Activated naive CD8-positive, alpha-beta T cell (primary cell): ENCODE results near the gene CAPG.
A peak's percentile ranks its signal among the peaks of the same experiment; 100 is the strongest.
"Not testable (repeated sequence)": the region's sequence is repeated elsewhere in the genome, so short reads cannot be mapped to it uniquely, and the experiment has no call there.

Experiments used
- H3K27ac Mint-ChIP-seq: one replicate; pipeline ENCODE4 v1.8.0; 2021; ENCODE audit warnings: mixed read lengths
- H3K27me3 Mint-ChIP-seq: one replicate; pipeline ENCODE4 v1.8.0; 2021; ENCODE audit warnings: mixed read lengths
- H3K36me3 Mint-ChIP-seq: one replicate; pipeline ENCODE4 v1.8.0; 2021; ENCODE audit warnings: mixed read lengths
- H3K4me1 Mint-ChIP-seq: one replicate; pipeline ENCODE4 v1.8.0; 2021; ENCODE audit warnings: low read depth, mixed read lengths
- H3K4me3 Mint-ChIP-seq: one replicate; pipeline ENCODE4 v1.8.0; 2021; ENCODE audit warnings: mild to moderate bottlenecking, mixed read lengths
- H3K9me3 Mint-ChIP-seq: one replicate; pipeline ENCODE4 v1.8.0; 2021; ENCODE audit warnings: low read depth, mixed read lengths

The CAPG gene

DNA sequence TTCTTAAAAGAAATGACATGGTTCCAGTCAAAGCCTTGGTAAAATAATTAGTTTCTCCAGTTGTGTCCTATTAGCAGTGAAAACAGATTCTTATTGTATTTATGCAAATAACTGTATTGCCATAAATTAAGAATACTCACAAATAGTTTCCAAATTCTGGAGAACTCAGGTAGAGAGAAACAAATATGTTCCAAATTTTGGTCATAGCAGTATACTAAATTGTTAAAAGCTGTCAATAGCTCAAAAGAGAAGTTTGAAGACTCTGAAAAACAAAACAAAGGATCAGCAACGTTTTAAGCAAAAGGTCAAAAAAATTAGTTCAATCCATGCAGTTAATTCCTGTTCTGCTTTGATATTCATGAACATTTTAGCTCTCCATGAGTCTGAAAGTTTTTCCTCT, 30.1 kb downstream of the CAPG start:
- H3K27me3 Mint-ChIP-seq: no peaks in the 10 kb centered on the region
- H3K27ac Mint-ChIP-seq: no peak overlapping the region
- no peaks in the 10 kb centered on the region for H3K9me3 Mint-ChIP-seq
- no peaks in the 10 kb centered on the region for H3K4me1 Mint-ChIP-seq
- H3K4me3 Mint-ChIP-seq: no peak overlapping the region
- peaks cover 24% of the 10 kb centered on the region for H3K36me3 Mint-ChIP-seq

DNA sequence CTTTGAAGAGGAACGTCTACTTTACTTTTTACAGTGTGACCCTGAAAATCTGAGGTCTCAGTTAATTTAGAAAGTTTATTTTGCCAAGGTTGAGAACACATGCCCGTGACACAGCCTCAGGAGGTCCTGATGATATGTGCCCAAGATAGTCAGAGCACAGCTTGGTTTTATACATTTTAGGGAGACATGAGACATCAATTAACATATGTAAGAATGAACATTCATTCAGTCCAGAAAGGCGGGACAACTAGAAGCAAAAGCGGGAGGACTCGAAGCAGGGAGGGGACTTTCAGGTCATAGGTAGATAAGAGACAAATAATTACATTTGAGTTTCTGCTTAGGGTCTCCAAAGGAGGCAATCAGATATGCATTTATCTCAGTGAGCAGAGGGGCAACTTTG, 31.9 kb downstream of the CAPG start:
- Mint-ChIP-seq H3K36me3 (peaks cover 25% of the 10 kb centered on the region), H3K27me3 (no peaks in the 10 kb centered on the region), H3K4me1 (no peaks in the 10 kb centered on the region), H3K27ac (no peak overlapping the region), H3K9me3 (no peaks in the 10 kb centered on the region), H3K4me3 (no peak overlapping the region)

DNA sequence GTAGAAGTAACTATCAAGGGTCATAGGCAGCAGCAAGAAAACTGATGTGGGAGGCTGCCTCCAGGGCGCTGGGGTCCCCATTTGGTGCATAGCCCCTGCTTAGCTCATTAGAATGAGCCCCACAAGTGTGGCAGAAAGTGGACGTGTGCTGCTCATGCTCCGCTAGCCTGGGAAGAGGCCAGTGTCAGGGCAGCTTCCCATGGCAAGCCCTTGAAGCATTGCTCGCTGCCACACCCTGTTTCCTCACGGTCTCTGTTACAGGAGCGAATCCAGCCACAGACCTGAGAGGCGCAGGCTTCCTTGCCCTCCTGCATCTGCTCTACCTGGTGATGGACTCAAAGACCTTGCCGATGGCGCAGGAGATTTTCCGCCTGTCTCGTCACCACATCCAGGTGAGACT, 33.1 kb downstream of the CAPG start:
- H3K4me1 Mint-ChIP-seq: no peaks in the 10 kb centered on the region
- H3K36me3 Mint-ChIP-seq: peaks cover 26% of the 10 kb centered on the region
- no peaks in the 10 kb centered on the region for H3K9me3 Mint-ChIP-seq
- no peak overlapping the region for H3K4me3 Mint-ChIP-seq
- no peak overlapping the region for H3K27ac Mint-ChIP-seq
- no peaks in the 10 kb centered on the region for H3K27me3 Mint-ChIP-seq

DNA sequence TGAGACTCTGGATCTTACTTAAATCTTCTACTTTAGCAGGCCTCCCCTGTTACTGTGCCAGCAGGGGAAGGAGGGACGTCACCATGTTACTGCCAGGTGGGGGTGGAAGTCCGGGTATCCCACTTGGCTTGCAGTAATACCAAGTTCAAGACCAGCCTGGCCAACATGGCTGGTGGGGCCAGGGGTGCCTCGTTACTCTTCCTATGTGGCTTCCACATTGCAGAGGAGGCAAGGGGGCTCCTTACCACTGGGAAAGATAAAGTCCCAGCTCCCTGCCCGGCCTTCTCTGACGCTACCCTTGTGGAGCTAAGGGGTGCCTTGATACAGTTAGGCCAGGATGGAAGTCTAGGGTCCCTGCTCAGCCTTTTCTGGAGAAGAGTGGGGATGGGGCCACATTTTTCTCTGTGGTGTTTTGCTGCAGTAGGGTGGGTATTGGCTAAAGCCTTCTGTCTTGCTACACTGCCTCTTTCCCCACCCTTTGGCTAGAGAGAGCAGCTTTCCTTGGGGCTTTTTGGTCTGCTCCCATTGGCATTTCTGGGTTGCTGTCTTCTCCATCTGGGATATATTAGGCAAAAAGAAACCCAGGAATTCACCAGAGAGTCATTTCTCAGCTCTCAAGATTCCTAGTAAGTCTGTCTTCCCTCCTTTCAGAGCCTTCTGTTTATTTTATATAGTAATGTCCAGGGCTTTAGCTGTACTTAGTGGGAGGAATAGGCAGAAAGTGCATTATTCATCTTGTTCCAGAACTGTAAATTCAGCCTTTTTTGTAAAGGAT, 33.7 kb downstream of the CAPG start:
- Mint-ChIP-seq H3K27ac (no peak overlapping the region), H3K36me3 (peaks cover 28% of the 10 kb centered on the region), H3K4me3 (no peak overlapping the region), H3K9me3 (no peaks in the 10 kb centered on the region), H3K27me3 (no peaks in the 10 kb centered on the region), H3K4me1 (no peaks in the 10 kb centered on the region)

DNA sequence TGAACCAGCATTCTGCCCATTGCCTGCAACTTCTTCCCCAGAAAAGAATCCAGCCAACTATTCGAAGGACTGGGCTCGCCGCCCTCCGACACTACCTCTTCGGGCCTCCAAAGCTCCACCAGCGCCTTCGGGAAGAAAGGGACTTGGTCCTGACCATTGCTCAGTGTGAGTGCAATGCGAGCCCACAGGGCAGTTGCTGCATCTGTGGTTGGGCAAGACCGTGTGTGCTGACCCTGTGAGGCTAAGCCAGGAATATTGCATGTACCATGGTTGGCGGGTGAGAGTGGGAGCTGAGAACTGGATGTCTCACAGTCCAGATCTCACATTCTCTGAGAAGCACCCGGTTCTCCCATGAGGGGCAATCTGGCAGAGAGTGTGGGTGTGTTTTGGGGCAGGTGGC, 39.1 kb downstream of the CAPG start:
- H3K9me3 Mint-ChIP-seq: no peaks in the 10 kb centered on the region
- no peaks in the 10 kb centered on the region for H3K27me3 Mint-ChIP-seq
- peaks cover 16% of the 10 kb centered on the region for H3K36me3 Mint-ChIP-seq
- no peak overlapping the region for H3K4me3 Mint-ChIP-seq
- no peaks in the 10 kb centered on the region for H3K4me1 Mint-ChIP-seq
- no peak overlapping the region for H3K27ac Mint-ChIP-seq

DNA sequence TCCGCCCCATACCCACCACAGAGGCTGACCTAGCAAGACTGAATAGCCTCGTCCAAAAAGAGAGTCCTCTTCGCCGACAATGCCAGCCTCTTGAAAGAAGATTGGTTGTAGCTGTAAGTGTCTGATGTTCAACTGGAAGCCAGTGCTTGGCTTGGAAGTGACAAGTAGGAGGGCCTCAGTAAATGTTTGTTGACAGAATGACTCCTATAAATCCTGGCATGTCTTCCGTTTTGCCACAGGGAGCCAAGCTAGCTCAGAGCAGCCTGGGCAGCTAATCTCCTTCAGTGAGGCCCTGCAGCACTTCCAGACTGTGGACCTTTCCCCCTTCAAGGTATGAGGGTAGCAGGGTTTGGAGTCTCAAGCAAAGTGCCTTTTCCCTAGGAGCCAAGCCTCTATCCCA, 40.7 kb downstream of the CAPG start:
- H3K27me3 Mint-ChIP-seq: no peaks in the 10 kb centered on the region

DNA sequence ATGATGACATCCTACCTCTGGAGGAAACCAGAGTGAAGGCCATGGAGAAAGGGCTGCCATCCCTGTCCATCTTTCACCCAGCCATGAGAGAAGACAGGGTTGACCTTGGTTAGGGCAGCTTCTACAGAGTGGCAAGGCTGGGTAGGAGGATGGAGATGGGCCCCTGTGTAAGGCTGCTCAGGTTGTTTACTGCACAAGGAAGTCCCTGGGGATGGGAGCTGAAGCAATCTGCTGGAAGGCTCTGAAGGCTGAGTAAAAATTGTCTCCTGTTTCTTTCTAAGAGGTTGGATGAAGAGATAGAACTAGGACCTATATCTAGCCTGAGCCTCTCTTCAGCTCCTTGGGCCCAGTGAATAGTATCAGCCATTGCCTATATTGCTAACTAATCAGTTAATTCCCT, 41.2 kb downstream of the CAPG start:
- Mint-ChIP-seq H3K9me3 (no peaks in the 10 kb centered on the region), H3K27ac (no peak overlapping the region), H3K36me3 (peaks cover 12% of the 10 kb centered on the region), H3K27me3 (no peaks in the 10 kb centered on the region), H3K4me1 (no peaks in the 10 kb centered on the region), H3K4me3 (no peak overlapping the region)

More for the DNA sequence above, 40.7 kb downstream of the CAPG start:
- H3K4me3 Mint-ChIP-seq: no peak overlapping the region
- H3K9me3 Mint-ChIP-seq: no peaks in the 10 kb centered on the region
- peaks cover 12% of the 10 kb centered on the region for H3K36me3 Mint-ChIP-seq
- no peaks in the 10 kb centered on the region for H3K4me1 Mint-ChIP-seq
- H3K27ac Mint-ChIP-seq: no peak overlapping the region

DNA sequence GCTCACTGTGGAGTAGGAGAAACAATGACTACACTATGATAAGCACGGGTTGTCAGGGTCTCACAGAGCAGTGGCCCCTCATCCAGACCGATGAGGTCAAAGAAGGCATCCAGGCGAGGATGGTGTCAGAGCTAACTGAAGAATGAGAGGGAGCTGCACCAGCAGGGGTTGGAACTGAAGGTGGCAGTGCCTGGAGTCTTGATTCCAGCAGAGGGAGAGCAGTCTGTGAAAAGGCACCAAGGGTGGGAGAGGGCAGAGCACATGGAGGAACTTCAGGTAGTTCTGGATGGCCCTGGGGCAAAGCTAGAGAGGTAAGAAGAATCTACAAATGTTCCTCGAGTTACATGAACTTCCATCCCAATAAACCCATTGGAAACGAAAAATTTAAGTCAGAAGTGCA, 43.0 kb downstream of the CAPG start:
- no peaks in the 10 kb centered on the region for H3K4me1 Mint-ChIP-seq
- H3K36me3 Mint-ChIP-seq: peaks cover 15% of the 10 kb centered on the region
- H3K9me3 Mint-ChIP-seq: no peaks in the 10 kb centered on the region
- H3K27me3 Mint-ChIP-seq: no peaks in the 10 kb centered on the region
- no peak overlapping the region for H3K4me3 Mint-ChIP-seq
- H3K27ac Mint-ChIP-seq: no peak overlapping the region

DNA sequence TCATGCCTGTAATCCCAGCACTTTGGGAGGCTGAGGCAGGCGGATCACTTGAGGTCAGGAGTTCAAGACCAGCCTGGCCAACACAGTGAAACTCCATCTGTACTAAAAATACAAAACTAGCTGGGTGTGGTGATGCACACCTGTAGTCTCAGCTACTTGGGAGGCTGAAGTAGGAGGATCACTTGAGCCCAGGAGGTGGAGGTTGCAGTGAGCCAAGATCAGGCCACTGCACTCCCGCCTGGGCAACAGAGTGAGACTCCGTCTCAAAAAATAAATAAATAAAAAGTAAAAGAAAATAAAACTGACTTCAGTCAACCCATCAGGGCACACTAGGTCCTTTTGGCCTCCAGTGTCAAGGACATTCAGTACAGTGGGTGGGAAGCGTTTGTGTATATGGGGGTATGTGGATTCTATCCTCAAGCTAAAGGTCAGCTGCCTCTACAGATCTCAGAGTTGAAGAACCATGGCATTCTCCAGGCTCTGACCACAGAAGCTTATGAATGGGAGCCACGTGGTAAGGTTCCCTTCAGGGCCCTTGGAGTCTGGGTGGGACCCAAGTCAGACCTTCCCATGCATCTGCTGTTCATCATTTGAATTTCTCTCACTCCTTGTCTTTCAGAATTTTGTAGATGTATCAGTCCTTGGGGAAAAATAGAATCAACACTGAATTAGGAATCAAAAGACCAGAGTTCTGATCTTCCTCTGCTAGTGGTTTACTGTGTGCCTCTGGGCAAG, 47.3 kb downstream of the CAPG start:
- not testable (repeated sequence) for H3K27ac Mint-ChIP-seq, H3K27me3 Mint-ChIP-seq

DNA sequence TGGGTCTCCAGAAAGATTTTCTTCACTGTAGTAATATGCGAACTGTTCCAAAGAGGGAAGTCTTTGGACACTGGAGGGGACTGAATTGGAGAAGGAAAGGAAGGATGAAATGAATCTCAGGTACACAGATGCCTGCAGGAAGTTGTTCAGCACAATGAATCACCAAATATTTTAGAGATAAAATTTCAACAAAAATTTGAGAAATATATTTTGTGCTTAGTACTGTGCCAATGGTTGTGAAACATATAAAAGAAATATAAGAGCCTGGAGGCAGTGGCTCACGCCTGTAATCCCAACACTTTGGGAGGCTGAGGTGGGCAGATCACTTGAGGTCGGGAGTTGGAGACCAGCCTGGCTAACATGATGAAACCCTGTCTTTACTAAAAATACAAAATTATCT, 52.4 kb downstream of the CAPG start:
- Mint-ChIP-seq H3K4me1 (peaks cover 46% of the 10 kb centered on the region), H3K27me3 (no peaks in the 10 kb centered on the region), H3K36me3 (peaks cover 16% of the 10 kb centered on the region), H3K9me3 (no peaks in the 10 kb centered on the region), H3K27ac (no peak overlapping the region), H3K4me3 (peak overlapping the region; percentile 36)

More for the DNA sequence above, 47.3 kb downstream of the CAPG start:
- H3K9me3 Mint-ChIP-seq, H3K4me3 Mint-ChIP-seq: not testable (repeated sequence)
- peaks cover 11% of the 10 kb centered on the region for H3K4me1 Mint-ChIP-seq
- peaks cover 19% of the 10 kb centered on the region for H3K36me3 Mint-ChIP-seq

DNA sequence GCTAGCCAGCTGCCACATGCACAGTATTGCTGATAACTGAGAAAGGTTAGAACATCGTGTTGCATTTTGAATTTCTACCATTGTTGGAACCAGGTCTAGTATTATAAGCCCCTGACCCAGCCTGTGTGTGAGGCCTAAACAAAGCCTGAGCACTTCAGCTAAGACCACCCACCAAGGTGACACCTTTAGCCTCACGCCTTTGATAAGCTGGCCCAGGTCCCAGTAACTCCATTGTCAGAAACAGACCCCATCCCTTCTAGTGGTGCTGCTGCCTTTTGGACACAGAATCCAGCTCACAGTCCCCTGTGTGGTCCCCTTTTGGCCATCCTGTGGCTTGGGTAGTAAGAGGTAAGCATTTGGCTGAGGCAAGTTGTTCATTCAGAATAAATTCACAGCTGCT, 54.0 kb downstream of the CAPG start:
- Mint-ChIP-seq H3K4me3 (no peak overlapping the region), H3K27me3 (no peaks in the 10 kb centered on the region), H3K4me1 (peaks cover 50% of the 10 kb centered on the region), H3K36me3 (peaks cover 13% of the 10 kb centered on the region), H3K9me3 (no peaks in the 10 kb centered on the region), H3K27ac (no peak overlapping the region)

DNA sequence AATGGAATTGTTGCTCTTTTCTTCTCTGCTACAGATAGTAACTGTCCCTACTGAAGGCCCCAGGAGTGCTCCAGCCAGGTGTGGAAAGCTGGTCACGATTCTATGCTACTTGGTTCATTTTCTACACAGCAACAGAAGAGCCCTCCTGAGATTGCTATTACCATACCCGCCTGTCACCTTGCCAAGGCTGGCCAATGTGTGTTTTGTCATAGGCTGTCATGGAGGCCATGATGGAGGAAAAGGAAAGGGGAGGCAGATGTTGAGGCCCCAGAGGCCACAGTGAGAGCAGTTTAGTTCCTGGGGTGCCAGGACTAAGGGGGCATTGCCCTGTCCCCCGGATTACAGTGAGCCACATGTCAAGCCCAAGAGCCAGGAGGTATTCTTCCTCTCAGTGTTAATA, 54.6 kb downstream of the CAPG start:
- H3K4me1 Mint-ChIP-seq: peaks cover 50% of the 10 kb centered on the region
- H3K4me3 Mint-ChIP-seq: peak overlapping the region; percentile 100
- no peaks in the 10 kb centered on the region for H3K27me3 Mint-ChIP-seq
- H3K36me3 Mint-ChIP-seq: peaks cover 13% of the 10 kb centered on the region
- H3K27ac Mint-ChIP-seq: no peak overlapping the region
- H3K9me3 Mint-ChIP-seq: no peaks in the 10 kb centered on the region

DNA sequence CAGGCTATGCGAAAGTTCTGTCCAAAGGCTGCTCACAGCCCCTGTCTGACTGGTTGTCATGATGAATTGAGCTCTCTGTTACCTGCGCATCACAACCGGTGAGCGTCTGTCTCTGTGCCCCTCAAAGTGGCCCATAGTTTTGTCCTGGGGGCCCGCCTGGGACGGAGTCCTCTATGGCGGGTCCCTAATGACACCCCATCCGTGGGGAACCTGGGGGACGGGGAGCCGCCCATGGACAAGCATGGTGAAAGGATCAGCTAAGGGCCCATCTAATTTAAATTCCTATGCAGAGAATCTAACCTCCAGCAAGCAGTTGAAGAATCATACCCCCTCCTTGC, 55.1 kb downstream of the CAPG start:
- H3K36me3 Mint-ChIP-seq: peaks cover 13% of the 10 kb centered on the region
- no peaks in the 10 kb centered on the region for H3K9me3 Mint-ChIP-seq
- peak overlapping the region; percentile 100 for H3K4me3 Mint-ChIP-seq
- no peaks in the 10 kb centered on the region for H3K27me3 Mint-ChIP-seq
- H3K4me1 Mint-ChIP-seq: peaks cover 50% of the 10 kb centered on the region
- H3K27ac Mint-ChIP-seq: peak overlapping the region; percentile 99

DNA sequence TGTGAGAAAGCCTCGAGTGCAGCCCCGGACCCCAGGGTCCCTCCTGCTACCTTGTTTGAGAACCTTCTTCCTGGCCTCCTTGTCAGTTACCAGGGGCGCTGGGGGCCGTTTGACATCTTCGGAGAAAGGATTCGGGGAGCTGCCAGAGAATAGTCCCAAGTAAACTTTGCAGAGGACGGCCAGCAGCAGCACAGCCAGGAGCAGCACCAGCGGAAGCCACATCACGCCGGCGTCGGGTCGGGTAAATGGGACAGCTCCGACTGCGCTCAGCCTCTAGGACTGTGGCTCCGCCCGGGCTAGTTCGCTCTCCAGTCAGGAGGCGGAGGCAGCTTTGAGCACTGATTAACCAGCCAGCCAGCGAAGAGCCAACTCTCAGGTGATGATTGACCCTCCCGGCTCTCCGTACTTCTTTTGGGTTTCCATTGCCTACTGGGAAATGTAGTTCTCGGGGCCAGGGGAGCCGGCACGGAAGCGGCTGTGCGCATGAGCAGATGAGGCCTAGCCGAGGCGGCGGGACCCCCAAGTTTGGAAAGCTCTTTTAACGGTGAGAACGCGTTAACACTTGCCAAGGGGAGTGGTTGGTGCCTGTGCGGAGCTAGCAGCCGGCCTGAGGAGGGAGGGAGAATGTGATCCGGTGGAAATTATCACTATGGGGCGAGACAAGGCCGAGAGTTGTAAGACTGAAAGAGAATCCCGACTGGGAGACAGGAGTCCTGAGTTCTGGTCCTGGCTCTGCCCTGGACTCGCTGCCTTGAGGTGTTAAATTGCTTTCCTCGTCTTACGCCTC, 55.7 kb downstream of the CAPG start, which contains the start of the genes ELMOD3 and RETSAT:
Gene ELMOD3, plus strand, starts transcription at position 484 of the 787 bp plus-strand sequence. CDS start 2,430 bp downstream, outside the sequence.
Gene RETSAT, minus strand, starts transcription at position 243 of the 787 bp plus-strand sequence. Its CDS starts 21 bp downstream, at position 222.
- H3K36me3 Mint-ChIP-seq: peaks cover 15% of the 10 kb centered on the region

DNA sequence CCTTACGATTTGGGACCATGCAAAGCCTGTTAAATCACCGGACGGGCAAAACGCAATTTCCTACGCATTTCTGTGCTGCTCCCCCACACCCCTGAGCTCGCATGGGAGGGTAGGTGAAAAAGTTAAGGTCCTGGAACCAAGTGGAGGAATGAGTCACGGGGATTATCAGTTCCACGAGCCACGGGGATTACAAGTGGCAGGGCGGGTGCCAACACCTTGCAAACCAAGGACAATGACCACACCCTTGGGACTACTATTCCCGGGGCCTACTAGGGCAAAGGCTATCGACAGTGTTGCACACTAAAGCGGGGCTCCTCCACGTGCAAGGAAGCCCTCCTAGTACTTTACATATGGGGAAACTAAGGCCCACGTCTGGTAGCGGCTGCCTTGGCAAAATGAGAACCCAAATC, 56.3 kb downstream of the CAPG start:
- peaks cover 47% of the 10 kb centered on the region for H3K4me1 Mint-ChIP-seq
- no peaks in the 10 kb centered on the region for H3K27me3 Mint-ChIP-seq
- peak overlapping the region; percentile 100 for H3K4me3 Mint-ChIP-seq
- peak overlapping the region; percentile 99 for H3K27ac Mint-ChIP-seq
- no peaks in the 10 kb centered on the region for H3K9me3 Mint-ChIP-seq
- peaks cover 13% of the 10 kb centered on the region for H3K36me3 Mint-ChIP-seq

More for the DNA sequence above, 55.7 kb downstream of the CAPG start, which contains the start of the genes ELMOD3 and RETSAT:
- H3K4me1 Mint-ChIP-seq: peaks cover 50% of the 10 kb centered on the region
- H3K9me3 Mint-ChIP-seq: no peaks in the 10 kb centered on the region
- H3K27ac Mint-ChIP-seq: peak within 1 kb of the TSS; percentile 99
- H3K27me3 Mint-ChIP-seq: no peaks in the 10 kb centered on the region
- H3K4me3 Mint-ChIP-seq: peak within 1 kb of the TSS; percentile 100
